Esophagus (tissue), 2 donors: ENCODE data around the gene ARHGEF3. TPM values are rescaled to one million over a fixed set of nuclear protein-coding genes. Genes with fewer than 3 reads are reported as not detected.
A peak's percentile ranks its signal among the peaks of the same experiment; 100 is the strongest.
"Not testable (repeated sequence)": the region's sequence is repeated elsewhere in the genome, so short reads cannot be mapped to it uniquely, and the experiment has no call there.

Experiments
- H3K27ac ChIP-seq, 2 donors: one replicate each; pipeline ENCODE4 v1.5.1; 2013; ENCODE audit warnings: low read depth in 2 of 2, mild to moderate bottlenecking in 2 of 2, inconsistent platforms in 1 of 2, low read length in 1 of 2, moderate library complexity in 1 of 2
- H3K27me3 ChIP-seq, 2 donors: one replicate each; pipeline ENCODE4 v1.6.1; 2013; ENCODE audit warnings: low read length in 2 of 2, control low read depth in 1 of 2, mild to moderate bottlenecking in 1 of 2; ENCODE audit not compliant: insufficient read depth in 2 of 2, control insufficient read depth in 1 of 2
- H3K36me3 ChIP-seq, 2 donors: one replicate each; pipeline ENCODE4 v1.6.1; 2013; ENCODE audit warnings: low read length in 1 of 2; ENCODE audit not compliant: control insufficient read depth in 2 of 2, insufficient read depth in 2 of 2
- H3K4me1 ChIP-seq, 2 donors: one replicate each; pipeline ENCODE4 v1.6.1; 2013; ENCODE audit warnings: low read length in 1 of 2; ENCODE audit not compliant: control insufficient read depth in 2 of 2, insufficient read depth in 2 of 2
- H3K4me3 ChIP-seq, 2 donors: one replicate each; pipeline ENCODE4 v1.5.1; 2013; ENCODE audit warnings: low read length in 2 of 2, mild to moderate bottlenecking in 2 of 2, low read depth in 1 of 2, moderate library complexity in 1 of 2
- H3K9me3 ChIP-seq, 2 donors: one replicate each; pipeline ENCODE4 v1.6.1; 2013; ENCODE audit warnings: mild to moderate bottlenecking in 2 of 2, low read depth in 1 of 2, low read length in 1 of 2, moderate library complexity in 1 of 2; ENCODE audit not compliant: control insufficient read depth in 2 of 2, insufficient read depth in 1 of 2
- WGBS, 2 donors: extraction: QIAGEN DNeasy Blood & Tissue Kit; methylation state at CpG; one replicate each; pipeline ENCODE4 v1.1.7; 2013; 5-methylcytosine and 5-hydroxymethylcytosine counted together
- polyA plus RNA-seq, 2 donors: library from polyadenylated mRNA; stranded (reverse); fragments of 200-250 nt; gene quantifications; one replicate each; pipeline ENCODE4 v1.2.3, GENCODE V29; 2013
- donor health status: healthy with polysubstance abuse.
- donor health status: Bipolar disorder and iron deficiency.

The ARHGEF3 gene
- polyA plus RNA-seq, 2 donors = 11.1 to 13.2 TPM

DNA sequence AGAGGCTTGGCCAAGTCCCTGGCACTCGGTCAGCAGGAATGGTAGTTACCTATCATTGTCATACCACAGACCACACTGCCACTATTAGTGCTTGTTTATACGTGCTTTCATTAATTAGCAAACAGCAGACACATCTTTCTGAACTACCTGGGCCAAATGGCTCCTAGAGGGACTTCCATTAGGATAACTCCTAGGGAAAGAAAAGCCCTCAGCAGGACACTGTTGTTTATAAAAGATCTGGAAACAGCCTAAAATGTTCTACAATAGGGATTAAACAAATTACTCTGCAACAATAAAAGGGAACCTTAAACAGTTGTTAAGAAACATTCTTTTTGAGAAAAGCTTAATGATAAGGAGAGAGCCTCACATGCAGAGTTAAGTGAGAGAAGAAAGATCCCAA lies 38.5 kb downstream of the ARHGEF3 start:
- Histone ChIP-seq H3K27me3 (no peaks in the 10 kb centered on the region), H3K4me3 (no peak overlapping the region), H3K9me3 (no peaks in the 10 kb centered on the region), H3K27ac (no peak overlapping the region), H3K4me1 (peaks cover 0 to 4% of the 10 kb centered on the region in 2 donors), H3K36me3 (no peaks in the 10 kb centered on the region)
- 69 to 71% methylated on average over 2 of the region's 2 CpGs for WGBS, 2 donors

DNA sequence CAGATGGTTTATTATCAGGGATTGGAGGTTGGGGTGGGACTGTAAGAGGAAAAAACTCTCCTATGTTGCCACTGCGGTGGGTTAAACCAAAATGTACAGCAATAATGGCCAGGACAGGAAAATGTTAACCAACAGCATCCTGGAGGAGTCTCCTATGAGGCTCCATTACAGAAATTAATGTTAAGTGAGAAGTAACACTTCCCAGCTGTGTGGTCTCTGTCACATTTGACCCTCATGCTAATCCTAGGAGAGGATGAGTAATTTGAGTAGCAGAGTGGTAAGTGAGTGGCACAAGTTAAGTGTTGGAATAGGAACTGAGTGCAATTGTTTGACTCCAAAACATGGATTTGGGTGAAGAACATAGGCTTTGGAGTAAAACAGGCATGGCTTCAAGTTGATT lies 39.0 kb downstream of the ARHGEF3 start:
- Histone ChIP-seq H3K36me3 (no peaks in the 10 kb centered on the region), H3K27ac (no peak overlapping the region), H3K4me3 (no peak overlapping the region), H3K9me3 (no peaks in the 10 kb centered on the region), H3K27me3 (no peaks in the 10 kb centered on the region), H3K4me1 (peaks cover 0 to 4% of the 10 kb centered on the region in 2 donors)
- WGBS, 2 donors = 77 to 90% methylated on average over 1 of the region's 1 CpG

DNA sequence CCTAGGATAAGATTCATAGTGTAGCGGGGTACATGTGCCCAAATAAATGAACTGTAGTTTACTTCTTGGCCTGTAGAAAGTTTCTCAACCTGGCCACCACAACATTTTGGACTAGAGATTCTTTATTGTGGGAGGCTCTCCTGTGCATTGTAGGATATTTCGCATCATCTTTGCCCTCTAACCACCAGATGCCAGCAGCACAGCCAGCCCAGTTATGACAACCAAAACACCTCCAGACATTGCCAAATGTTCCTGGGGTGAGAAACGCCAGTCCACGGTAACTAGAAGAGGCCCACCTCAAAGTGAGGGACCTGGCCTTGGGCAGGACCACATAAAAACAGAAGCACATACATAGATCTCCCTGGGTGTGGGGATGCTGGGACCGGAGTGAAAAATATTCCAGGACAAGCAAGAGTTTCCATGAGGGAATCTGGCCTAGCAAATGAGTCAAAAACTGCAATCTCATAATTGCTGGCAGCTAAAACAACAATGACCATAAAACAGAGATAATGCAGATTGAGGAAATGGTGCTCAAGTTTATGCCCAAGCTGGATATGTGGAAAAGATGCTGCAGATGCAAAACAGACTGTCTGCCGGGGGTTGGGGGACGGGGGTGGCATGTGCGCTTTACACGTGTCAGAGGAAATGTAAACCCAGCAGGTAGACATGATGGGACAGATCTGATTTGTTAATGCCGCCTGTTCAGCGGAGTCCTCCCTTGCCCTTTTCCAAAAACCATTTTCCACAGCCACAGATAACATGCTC lies 39.7 kb downstream of the ARHGEF3 start:
- no peak overlapping the region for H3K4me3 ChIP-seq
- H3K9me3 ChIP-seq = no peaks in the 10 kb centered on the region
- no peaks in the 10 kb centered on the region for H3K27me3 ChIP-seq
- 85 to 87% methylated on average over 11 of the region's 11 CpGs for WGBS, 2 donors
- peaks cover 0 to 4% of the 10 kb centered on the region in 2 donors for H3K4me1 ChIP-seq
- H3K36me3 ChIP-seq = no peaks in the 10 kb centered on the region
- no peak overlapping the region for H3K27ac ChIP-seq

- H3K4me3 ChIP-seq = no peak overlapping the region
- 92 to 100% methylated on average over 2 of the region's 2 CpGs for WGBS, 2 donors
These were observed 40.7 kb downstream of the ARHGEF3 start for GRCh38 chr3:56761023-56761422.

DNA sequence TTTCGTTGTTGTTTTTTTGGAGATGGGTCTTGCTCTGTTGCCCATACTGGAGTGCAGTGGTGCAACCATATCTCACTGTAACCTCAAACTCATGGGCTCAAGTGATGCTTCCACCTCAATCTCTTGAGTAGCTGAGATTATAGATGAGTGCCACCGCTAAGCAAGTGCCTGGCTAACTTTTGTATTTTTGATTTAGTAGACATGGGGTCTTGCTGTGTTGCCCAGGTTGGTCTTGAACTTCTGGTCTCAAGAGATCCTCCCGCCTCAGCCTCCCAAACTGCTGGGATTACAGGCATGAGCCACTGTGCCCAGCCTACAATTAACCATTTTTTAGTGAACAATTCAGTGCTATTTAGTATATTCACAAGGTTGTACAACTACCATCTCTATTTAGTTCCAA lies 42.2 kb downstream of the ARHGEF3 start:
- H3K9me3 ChIP-seq = no peaks in the 10 kb centered on the region
- 92 to 95% methylated on average over 3 of the region's 3 CpGs for WGBS, 2 donors
- H3K27me3 ChIP-seq = no peaks in the 10 kb centered on the region
- no peak overlapping the region for H3K27ac ChIP-seq
- H3K36me3 ChIP-seq = peaks cover 0 to 5% of the 10 kb centered on the region in 2 donors
- no peak overlapping the region for H3K4me3 ChIP-seq
- H3K4me1 ChIP-seq = peaks cover 0 to 4% of the 10 kb centered on the region in 2 donors

More at GRCh38 chr3:56761023-56761422, 40.7 kb downstream of the ARHGEF3 start:
- H3K9me3 ChIP-seq = no peaks in the 10 kb centered on the region
- no peak overlapping the region for H3K27ac ChIP-seq
- H3K27me3 ChIP-seq = no peaks in the 10 kb centered on the region
- peaks cover 0 to 4% of the 10 kb centered on the region in 2 donors for H3K4me1 ChIP-seq
- no peaks in the 10 kb centered on the region for H3K36me3 ChIP-seq

- Histone ChIP-seq H3K4me1 (peaks cover 0 to 4% of the 10 kb centered on the region in 2 donors), H3K4me3 (no peak overlapping the region), H3K27ac (peak overlapping the region; percentile 80 to 87), H3K27me3 (no peaks in the 10 kb centered on the region), H3K9me3 (no peaks in the 10 kb centered on the region), H3K36me3 (peaks cover 0 to 5% of the 10 kb centered on the region in 2 donors)
- WGBS, 2 donors = 5 to 6% methylated on average over 2 of the region's 2 CpGs
These were observed 43.2 kb downstream of the ARHGEF3 start for GRCh38 chr3:56758539-56758981.

DNA sequence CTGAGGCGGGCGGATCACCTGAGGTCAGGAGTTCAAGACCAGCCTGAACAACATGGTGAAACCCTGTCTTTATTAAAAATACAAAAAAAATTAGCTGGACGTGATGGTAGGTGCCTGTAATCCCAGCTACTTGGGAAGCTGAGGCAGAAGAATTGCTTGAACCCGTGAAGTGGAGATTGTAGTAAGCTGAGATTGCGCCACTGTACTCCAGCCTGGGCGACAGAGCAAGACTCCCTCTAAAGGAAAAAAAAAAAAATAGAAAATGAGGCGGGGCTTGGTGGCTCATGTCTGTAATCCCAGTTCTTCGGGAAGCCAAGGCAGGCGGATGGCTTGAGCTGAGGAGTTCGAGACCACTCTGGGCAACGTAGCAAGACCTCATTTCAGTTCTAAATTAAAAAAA lies 43.7 kb downstream of the ARHGEF3 start:
- H3K4me1 ChIP-seq, H3K9me3 ChIP-seq, H3K4me3 ChIP-seq, H3K36me3 ChIP-seq, H3K27me3 ChIP-seq: not testable (repeated sequence)
- WGBS, 2 donors = 80 to 82% methylated on average over 11 of the region's 11 CpGs
- H3K27ac ChIP-seq = peak overlapping the region; percentile 80 to 87

DNA sequence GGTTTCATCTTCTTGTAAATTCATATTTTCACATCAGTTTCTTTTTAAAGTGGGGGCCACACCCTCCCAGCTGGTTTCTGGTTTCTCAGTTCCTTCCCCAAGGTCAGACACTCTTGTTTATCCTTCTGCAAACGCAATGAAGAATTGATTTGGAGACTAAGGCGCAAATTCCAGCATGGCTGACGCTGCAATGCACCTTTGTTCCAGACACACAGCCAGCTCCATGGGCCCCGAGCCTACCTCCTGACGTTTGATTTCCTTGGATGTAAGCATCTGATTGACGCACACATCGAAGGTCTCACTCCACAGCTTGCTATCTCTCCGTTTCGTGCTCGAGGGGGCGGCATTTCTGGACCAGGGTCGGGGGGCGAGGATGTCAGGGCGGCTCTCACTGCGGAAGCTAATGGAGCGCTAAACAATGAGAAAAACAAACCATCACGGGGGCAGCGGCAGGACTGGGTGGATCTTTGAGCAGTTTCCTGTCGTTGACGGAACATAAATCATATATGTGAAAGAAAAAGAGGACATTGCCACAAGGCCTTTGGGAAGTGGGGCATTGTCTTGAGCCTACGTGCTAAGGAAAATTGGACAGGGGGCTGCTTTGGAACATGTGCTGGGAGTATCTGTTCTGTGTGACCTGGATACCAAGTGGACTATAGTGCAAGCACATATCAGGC lies 46.9 kb downstream of the ARHGEF3 start:
- 55 to 64% methylated on average over 21 of the region's 21 CpGs for WGBS, 2 donors
- Histone ChIP-seq H3K27me3 (no peaks in the 10 kb centered on the region), H3K9me3 (no peaks in the 10 kb centered on the region), H3K4me3 (peak overlapping the region in 1 of 2 donors; percentile 17), H3K4me1 (peaks cover 0 to 4% of the 10 kb centered on the region in 2 donors), H3K36me3 (peaks cover 0 to 5% of the 10 kb centered on the region in 2 donors), H3K27ac (peak overlapping the region; percentile 35 to 73)

- Histone ChIP-seq H3K36me3 (peaks cover 2 to 5% of the 10 kb centered on the region in 2 donors), H3K4me1 (no peaks in the 10 kb centered on the region), H3K4me3 (no peak overlapping the region), H3K27me3 (no peaks in the 10 kb centered on the region), H3K27ac (no peak overlapping the region), H3K9me3 (no peaks in the 10 kb centered on the region)
- WGBS, 2 donors = 72 to 77% methylated on average over 4 of the region's 4 CpGs
These were observed 48.4 kb downstream of the ARHGEF3 start for GRCh38 chr3:56753206-56753820.
